ENCODE data around the gene PRKX.

DNA sequence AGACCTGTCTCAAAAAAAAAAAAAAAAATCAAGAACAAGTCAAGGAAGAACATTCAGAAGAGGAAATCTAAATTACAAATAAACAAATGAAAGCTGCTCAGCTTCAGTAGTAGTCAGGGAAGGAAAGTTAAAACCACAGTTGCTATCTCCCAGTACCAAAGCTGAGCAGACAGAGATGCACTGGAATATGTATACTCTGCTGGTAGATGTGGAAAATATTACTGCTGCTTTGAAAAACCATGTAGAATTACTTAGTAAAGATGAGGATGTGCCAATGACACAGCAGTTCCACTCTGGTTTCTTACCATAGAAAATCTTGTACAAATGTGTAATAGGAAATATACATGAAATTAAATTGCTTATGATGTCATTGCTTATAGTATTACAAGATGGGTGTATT lies 25.1 kb upstream of the PRKX start:
- no peak for TF ChIP-seq POLR2AphosphoS5 (IDR thresholded peaks at IDR 0.05)
- TF ChIP-seq, protein P1, sequence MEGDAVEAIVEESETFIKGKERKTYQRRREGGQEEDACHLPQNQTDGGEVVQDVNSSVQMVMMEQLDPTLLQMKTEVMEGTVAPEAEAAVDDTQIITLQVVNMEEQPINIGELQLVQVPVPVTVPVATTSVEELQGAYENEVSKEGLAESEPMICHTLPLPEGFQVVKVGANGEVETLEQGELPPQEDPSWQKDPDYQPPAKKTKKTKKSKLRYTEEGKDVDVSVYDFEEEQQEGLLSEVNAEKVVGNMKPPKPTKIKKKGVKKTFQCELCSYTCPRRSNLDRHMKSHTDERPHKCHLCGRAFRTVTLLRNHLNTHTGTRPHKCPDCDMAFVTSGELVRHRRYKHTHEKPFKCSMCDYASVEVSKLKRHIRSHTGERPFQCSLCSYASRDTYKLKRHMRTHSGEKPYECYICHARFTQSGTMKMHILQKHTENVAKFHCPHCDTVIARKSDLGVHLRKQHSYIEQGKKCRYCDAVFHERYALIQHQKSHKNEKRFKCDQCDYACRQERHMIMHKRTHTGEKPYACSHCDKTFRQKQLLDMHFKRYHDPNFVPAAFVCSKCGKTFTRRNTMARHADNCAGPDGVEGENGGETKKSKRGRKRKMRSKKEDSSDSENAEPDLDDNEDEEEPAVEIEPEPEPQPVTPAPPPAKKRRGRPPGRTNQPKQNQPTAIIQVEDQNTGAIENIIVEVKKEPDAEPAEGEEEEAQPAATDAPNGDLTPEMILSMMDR (IDR thresholded peaks at IDR 0.05): no peak
- TF ChIP-seq POLR2A (IDR thresholded peaks at IDR 0.05): no peak

Data from upper lobe of left lung (tissue), 4 donors.